GM21423 (cell line): Measurements from ENCODE around the gene LRRFIP1.
"Not testable (repeated sequence)": the region's sequence is repeated elsewhere in the genome, so short reads cannot be mapped to it uniquely, and the experiment has no call there.

ENCODE experiments used
- ATAC-seq: cut with Tn5 transposase; IDR thresholded peaks from one replicate; pipeline ENCODE4 v1.9.1; 2021; ENCODE audit warnings: mild to moderate bottlenecking, moderate library complexity; ENCODE audit not compliant: unreplicated experiment

Gene LRRFIP1

GRCh38 chr2:237765875-237766274 lies 138.5 kb downstream of the LRRFIP1 start:
- ATAC-seq, result no peak

GRCh38 chr2:237766340-237766739 lies 139.0 kb downstream of the LRRFIP1 start:
- ATAC-seq, result no peak

DNA sequence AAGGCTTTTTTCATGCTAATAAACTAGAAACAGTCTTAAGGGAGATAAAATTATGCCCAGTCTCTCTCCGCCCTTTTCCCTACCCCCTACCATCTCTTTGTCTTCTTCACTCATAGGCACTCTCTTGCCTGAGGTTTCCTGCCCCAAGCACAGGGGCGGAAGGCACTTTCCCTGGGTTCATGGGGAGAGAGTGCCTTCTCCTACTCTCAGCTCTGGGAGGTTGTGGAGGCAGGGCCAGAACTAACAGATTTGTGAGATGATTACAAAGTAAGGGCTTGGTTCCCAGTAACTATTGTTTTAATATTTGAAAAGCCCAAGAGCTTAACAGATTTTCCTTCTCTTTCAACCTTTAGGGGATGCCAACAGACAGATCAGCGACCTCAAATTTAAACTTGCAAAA lies 145.1 kb downstream of the LRRFIP1 start:
- ATAC-seq, result no peak

DNA sequence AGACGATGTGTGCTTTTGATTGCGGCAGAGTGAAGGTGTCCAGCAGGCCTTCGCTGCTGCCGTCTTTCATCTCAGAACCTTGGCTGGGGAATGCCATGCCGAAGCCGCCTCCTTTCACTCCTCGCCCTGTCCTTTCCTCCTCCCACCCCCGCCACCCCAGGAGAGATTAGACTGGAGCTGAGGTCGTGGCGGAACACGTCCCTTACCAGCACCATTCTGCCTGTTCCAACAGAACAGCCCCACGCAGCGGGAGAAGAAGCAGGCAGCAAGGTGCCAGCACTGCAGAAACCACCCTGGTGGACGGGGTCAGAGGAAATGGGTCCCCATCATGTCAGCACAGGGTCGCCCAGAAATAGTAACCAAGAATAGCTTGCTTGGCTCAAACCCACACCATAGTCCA lies 146.4 kb downstream of the LRRFIP1 start:
- ATAC-seq, result no peak

DNA sequence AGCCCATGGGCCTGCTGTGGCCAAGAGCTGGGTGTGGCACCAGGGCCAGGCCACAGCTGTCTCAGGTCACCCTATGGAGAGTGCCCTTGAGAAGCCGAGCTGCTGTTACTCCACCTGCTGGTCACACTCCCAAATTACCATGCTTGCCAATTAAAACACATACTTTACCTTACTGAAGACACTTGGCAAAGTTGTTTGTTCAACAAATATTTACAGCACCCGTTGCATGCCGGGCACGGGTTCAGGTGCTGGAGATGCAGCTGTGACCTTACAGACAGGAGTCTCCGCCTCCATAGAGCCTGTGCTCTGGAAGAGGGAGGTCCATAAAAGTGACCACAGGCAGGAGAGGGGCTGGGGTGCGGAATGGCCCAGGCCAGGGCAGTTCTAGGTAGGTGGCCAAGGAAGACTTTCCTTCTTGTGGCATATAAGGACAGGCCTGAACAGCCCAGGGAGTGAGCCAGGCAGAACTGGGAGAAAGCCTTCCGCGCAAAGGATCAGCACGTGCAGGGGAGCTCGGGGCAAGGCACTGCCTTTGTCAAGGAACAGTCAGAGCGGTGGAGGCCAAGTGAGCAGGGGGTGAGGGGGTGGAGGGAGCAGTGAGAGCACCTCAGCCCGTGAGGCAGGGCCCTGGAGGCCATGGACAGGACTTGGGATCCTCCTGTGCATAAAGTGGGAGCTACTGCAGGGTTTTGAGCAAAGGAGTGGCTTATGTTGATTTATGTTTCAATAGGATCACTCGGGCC lies 147.6 kb downstream of the LRRFIP1 start:
- no peak for ATAC-seq

- no peak for ATAC-seq
Observed at GRCh38 chr2:237779521-237779920, 152.1 kb downstream of the LRRFIP1 start.

GRCh38 chr2:237782181-237782580 lies 154.8 kb downstream of the LRRFIP1 start:
- no peak for ATAC-seq

GRCh38 chr2:237783678-237784077 lies 156.3 kb downstream of the LRRFIP1 start:
- not testable (repeated sequence) for ATAC-seq

DNA sequence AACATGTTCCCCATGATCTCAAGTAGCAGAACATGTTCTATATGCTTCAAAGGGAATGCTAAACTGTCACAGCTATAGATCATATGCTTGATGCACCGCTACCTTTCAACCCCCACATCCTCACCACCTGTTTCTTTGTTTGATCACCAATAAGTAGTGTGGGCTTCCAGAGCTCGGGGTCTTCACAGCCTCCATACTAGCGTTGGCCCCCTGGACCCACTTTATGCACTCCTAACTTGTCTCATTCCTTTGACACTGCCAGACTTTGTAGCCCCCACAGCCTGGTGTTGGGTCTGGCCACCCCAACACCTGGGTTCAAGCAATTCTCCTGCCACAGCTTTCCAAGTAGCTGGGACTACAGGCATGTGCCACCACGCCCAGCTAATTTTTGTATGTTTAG lies 159.5 kb downstream of the LRRFIP1 start:
- ATAC-seq, result no peak

GRCh38 chr2:237790353-237790752 lies 163.0 kb downstream of the LRRFIP1 start:
- ATAC-seq, result no peak

GRCh38 chr2:237791977-237792727 lies 164.8 kb downstream of the LRRFIP1 start:
- ATAC-seq, result no peak

DNA sequence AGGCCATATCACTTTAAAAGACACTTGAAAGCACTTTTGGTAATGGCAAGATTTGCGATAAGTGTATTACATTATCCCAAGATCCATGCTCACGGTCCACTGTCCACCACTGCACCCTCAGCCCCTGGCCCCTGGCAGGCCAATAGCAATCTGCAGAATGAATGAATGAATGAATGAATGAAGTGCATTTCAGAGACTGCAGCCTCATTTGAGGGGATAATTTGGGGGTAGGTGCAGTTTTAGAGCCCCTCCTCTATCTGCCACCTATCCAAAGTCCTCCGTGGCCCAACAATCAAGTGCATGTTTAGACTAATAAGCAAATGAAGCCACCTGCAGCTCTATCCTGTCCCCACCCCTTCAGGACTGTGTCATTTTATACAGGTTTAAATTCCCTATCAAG lies 169.9 kb downstream of the LRRFIP1 start:
- ATAC-seq, result no peak

GRCh38 chr2:237798236-237799059 lies 171.1 kb downstream of the LRRFIP1 start, which contains the start of gene RBM44:
Gene RBM44, plus strand, starts transcription at chr2:237798779. Its CDS starts 14,831 bp downstream, at chr2:237813610.
- no peak for ATAC-seq

DNA sequence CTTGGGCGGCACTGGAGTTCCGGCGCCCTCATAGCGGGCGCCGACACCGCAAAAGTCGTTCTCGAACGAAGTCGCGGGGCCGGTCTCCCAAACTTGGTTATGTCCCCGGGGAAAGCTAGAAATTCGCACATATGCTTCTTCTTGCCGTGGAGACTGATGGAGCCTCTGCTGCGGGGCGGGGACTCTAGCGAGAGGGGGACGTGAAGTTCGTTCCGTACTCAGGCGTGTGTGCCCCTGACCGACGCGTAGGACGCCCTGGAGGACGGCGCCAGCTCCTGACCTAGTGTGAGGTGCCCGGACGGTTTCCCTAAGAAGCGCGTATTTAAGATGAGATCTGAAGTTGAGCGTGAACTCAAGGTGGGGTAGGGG lies 171.7 kb downstream of the LRRFIP1 start:
- ATAC-seq, result no peak

GRCh38 chr2:237801466-237801865 lies 174.1 kb downstream of the LRRFIP1 start:
- ATAC-seq, result no peak

GRCh38 chr2:237806334-237806733 lies 178.9 kb downstream of the LRRFIP1 start:
- ATAC-seq, result no peak

GRCh38 chr2:237815637-237816036 lies 188.2 kb downstream of the LRRFIP1 start:
- ATAC-seq, result no peak

DNA sequence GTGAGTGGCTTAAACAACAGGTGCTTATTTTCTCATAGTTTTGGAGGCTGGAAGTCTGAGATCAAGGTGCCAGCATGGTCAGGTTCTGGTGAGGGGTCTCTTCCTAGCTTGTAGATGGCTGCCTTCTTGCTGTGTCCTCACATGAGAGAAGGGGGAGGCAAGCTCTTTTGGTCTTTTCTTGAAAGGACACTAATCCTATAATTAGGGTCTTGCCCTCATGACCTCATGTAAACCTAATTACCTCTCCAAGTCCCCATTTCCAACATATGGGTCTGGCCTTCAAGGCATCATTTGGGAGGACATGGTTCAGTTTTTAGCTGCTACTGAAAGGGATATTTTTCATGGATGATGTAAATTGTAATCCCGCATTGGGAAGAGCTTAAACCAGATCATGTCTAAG lies 189.1 kb downstream of the LRRFIP1 start:
- no peak for ATAC-seq

- no peak for ATAC-seq
Observed at GRCh38 chr2:237818066-237818473, 190.7 kb downstream of the LRRFIP1 start.

GRCh38 chr2:237819231-237819630 lies 191.8 kb downstream of the LRRFIP1 start:
- ATAC-seq, result no peak

- no peak for ATAC-seq
Observed at GRCh38 chr2:237820421-237820820, 193.0 kb downstream of the LRRFIP1 start.
